ENCODE measurements around the gene CDRT15. TPM values are rescaled to one million over a fixed set of nuclear protein-coding genes. Genes with fewer than 3 reads are reported as not detected.
"Not testable (repeated sequence)": the region's sequence is repeated elsewhere in the genome, so short reads cannot be mapped to it uniquely, and the experiment has no call there.

The CDRT15 gene
- total RNA-seq = not detected
- long read RNA-seq = 0 reads

- H3K36me3 ChIP-seq; intact Hi-C loops (cut with DNase I); DNase-seq; H3K4me1 ChIP-seq; ATAC-seq; H3K27ac ChIP-seq; H3K4me3 ChIP-seq; H3K27me3 ChIP-seq; H3K9me3 ChIP-seq: not testable (repeated sequence)
These were observed at the start of gene CDRT15 for GRCh38 chr17:14236762-14237161. Gene CDRT15 (minus strand): TSS chr17:14236862. CDS start chr17:14236833, 29 bp downstream.

GRCh38 chr17:14282726-14283125 is 46.1 kb upstream of the CDRT15 start:
- Histone ChIP-seq H3K27me3 (peaks cover 9% of the 10 kb centered on the region), H3K9me3 (no peaks in the 10 kb centered on the region), H3K36me3 (no peaks in the 10 kb centered on the region), H3K27ac (no peak overlapping the region), H3K4me3 (no peak overlapping the region), H3K4me1 (no peaks in the 10 kb centered on the region)
- DNase-seq (no peak), ATAC-seq (no peak)
- intact Hi-C loops (cut with DNase I) = no loop called here
- TF ChIP-seq, protein P1, sequence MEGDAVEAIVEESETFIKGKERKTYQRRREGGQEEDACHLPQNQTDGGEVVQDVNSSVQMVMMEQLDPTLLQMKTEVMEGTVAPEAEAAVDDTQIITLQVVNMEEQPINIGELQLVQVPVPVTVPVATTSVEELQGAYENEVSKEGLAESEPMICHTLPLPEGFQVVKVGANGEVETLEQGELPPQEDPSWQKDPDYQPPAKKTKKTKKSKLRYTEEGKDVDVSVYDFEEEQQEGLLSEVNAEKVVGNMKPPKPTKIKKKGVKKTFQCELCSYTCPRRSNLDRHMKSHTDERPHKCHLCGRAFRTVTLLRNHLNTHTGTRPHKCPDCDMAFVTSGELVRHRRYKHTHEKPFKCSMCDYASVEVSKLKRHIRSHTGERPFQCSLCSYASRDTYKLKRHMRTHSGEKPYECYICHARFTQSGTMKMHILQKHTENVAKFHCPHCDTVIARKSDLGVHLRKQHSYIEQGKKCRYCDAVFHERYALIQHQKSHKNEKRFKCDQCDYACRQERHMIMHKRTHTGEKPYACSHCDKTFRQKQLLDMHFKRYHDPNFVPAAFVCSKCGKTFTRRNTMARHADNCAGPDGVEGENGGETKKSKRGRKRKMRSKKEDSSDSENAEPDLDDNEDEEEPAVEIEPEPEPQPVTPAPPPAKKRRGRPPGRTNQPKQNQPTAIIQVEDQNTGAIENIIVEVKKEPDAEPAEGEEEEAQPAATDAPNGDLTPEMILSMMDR (IDR thresholded peaks at IDR 0.05) = no peak

GRCh38 chr17:14281530-14281929 is 44.9 kb upstream of the CDRT15 start:
- intact Hi-C loops (cut with DNase I) = no loop called here
- DNase-seq (no peak), ATAC-seq (no peak)
- no peaks in the 10 kb centered on the region for H3K4me1 ChIP-seq
- H3K27me3 ChIP-seq = peaks cover 3% of the 10 kb centered on the region
- H3K9me3 ChIP-seq = no peaks in the 10 kb centered on the region
- H3K4me3 ChIP-seq = no peak overlapping the region
- no peaks in the 10 kb centered on the region for H3K36me3 ChIP-seq
- H3K27ac ChIP-seq = no peak overlapping the region
- TF ChIP-seq, protein P1 (IDR thresholded peaks at IDR 0.05) = no peak

DNA sequence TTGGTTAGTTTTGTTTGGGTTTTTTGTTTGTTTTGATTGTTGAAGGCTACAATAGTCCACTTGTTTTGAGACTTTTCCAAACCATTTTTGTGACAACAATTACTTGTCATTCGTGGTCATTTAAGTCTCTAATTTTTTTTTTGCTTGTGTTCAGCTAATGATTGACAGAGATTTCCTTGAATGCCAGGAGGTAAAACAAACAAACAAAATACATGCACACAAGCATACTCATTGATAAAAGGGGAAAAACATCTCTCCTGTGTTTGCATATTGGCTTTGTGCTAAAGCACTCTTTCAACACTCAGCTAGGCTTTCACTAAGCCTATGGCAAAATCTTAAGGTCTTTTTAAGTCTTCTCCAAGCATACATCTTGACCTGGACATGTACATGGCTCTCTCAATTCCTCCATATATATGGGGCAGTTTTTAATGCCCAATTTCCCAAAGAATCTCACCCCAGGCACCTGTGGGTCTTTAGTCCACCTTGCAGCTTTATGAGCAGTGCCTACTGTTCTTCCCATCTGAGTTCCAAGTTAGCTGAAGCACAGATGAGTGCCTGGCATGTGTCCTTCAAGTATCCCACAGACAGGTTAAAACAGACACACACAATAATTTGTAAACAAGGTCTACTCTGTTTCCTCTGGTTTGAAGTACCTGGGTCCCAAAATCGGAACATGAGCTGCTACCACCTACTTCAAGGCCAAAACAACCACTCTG is 40.0 kb upstream of the CDRT15 start:
- intact Hi-C loops (cut with DNase I) = no loop called here
- TF ChIP-seq, protein P1 (IDR thresholded peaks at IDR 0.05) = no peak

DNA sequence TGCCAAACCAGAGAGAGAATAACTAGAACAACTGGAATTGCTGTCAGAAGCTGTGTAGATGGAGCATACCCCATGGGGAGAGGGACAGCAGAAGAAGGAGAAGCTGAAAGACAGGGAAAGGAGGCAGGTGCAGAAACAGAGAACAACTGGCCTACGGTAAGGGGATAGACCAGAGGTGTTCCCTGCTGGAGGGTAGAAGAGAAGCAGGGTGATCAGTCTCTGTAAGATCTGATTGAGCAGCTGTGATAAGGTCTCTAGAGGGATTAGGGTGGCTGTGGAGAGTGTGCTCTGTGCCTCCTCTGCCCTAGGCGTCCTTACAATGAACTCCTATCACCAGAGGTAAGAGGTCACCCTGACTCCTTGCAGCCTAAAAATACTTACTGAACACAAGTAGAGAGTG is 33.8 kb upstream of the CDRT15 start:
- Histone ChIP-seq H3K4me3 (no peak overlapping the region), H3K27me3 (no peaks in the 10 kb centered on the region), H3K36me3 (no peaks in the 10 kb centered on the region), H3K9me3 (no peaks in the 10 kb centered on the region), H3K27ac (no peak overlapping the region), H3K4me1 (no peaks in the 10 kb centered on the region)
- DNase-seq (no peak), ATAC-seq (no peak)
- TF ChIP-seq, protein P1 (IDR thresholded peaks at IDR 0.05) = no peak
- intact Hi-C loops (cut with DNase I) = no loop called here

More for the DNA sequence above, 40.0 kb upstream of the CDRT15 start:
- Histone ChIP-seq H3K4me3 (no peak overlapping the region), H3K9me3 (no peaks in the 10 kb centered on the region), H3K27me3 (no peaks in the 10 kb centered on the region), H3K36me3 (no peaks in the 10 kb centered on the region), H3K27ac (no peak overlapping the region), H3K4me1 (no peaks in the 10 kb centered on the region)
- DNase-seq = no peak
- no peak for ATAC-seq

- TF ChIP-seq, protein P1 (IDR thresholded peaks at IDR 0.05) = no peak
- H3K36me3 ChIP-seq = no peaks in the 10 kb centered on the region
These were observed 32.8 kb upstream of the CDRT15 start for GRCh38 chr17:14269473-14269872.

More at GRCh38 chr17:14269473-14269872, 32.8 kb upstream of the CDRT15 start:
- Histone ChIP-seq H3K4me1 (no peaks in the 10 kb centered on the region), H3K27ac (no peak overlapping the region), H3K27me3 (no peaks in the 10 kb centered on the region), H3K4me3 (no peak overlapping the region), H3K9me3 (no peaks in the 10 kb centered on the region)
- intact Hi-C loops (cut with DNase I) = no loop called here
- ATAC-seq = no peak
- DNase-seq = no peak

Data from upper lobe of right lung (tissue), 1 donor.